GM21576 (cell line): ENCODE results near the gene SPANXN3.
"Not testable (repeated sequence)": the region's sequence is repeated elsewhere in the genome, so short reads cannot be mapped to it uniquely, and the experiment has no call there.

Experiments used
- ATAC-seq: cut with Tn5 transposase; IDR thresholded peaks from one replicate; pipeline ENCODE4 v1.9.1; 2021; ENCODE audit warnings: mild to moderate bottlenecking, moderate library complexity; ENCODE audit not compliant: unreplicated experiment

SPANXN3 gene, protein sequence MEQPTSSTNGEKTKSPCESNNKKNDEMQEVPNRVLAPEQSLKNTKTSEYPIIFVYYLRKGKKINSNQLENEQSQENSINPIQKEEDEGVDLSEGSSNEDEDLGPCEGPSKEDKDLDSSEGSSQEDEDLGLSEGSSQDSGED

DNA sequence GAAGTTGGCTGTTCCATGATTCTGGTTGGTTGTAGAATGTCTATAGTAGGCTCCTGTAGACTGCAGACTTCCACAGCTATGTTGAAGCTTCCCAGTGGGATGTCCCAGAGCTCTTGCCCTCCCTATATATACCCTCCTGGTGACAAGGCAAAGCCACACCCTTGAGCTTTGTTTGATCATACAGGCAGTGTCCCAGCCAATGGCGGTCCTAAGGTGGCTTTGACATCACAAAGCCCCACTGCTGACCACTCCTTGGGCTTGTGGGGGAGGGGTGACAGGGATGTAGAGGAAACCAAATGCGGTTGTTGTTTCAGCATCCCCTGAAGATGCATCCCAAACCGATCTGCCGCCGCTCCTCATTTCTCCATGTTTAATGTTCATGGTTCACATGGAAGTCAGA, at the start of gene SPANXN3:
SPANXN3 (minus strand) TSS at position 101 of the 400 bp plus-strand sequence; CDS start at position 17, 84 bp downstream.
- ATAC-seq: not testable (repeated sequence)

DNA sequence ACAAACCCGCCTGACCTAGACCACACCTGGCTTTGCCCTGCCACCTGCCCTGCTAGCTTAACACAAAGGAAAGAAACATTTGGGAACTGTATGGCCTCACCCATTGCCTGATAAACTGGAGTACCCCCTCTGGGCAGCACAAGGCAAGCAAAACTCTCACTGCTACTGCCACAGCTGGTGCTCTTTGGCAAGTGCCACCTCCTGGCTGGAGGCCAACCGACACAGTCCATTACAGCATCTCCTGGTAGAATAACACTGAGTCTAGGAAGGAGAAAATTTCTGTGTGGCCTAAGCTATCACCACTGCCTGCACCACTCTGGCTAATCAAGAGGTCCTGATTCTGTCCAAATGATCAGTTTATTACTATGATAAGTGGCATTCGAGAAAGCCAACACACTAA, 18.9 kb upstream of the SPANXN3 start:
- no peak for ATAC-seq

DNA sequence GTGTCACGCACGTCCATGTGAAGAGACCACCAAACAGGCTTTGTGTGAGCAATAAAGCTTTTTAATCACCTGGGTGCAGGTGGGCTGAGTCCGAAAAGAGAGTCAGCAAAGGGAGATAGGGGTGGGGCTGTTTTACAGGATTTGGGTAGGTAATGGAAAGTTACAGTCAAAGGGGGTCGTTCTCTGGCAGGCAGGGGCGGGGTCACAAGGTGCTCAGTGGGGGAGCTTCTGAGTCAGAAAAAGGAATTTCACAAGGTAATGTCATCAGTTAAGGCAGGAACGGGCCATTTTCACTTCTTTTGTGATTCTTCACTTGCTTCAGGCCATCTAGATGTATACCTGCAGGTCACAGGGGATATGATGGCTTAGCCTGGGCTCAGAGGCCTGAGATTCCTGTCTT, 15.1 kb downstream of the SPANXN3 start:
- ATAC-seq: not testable (repeated sequence)

DNA sequence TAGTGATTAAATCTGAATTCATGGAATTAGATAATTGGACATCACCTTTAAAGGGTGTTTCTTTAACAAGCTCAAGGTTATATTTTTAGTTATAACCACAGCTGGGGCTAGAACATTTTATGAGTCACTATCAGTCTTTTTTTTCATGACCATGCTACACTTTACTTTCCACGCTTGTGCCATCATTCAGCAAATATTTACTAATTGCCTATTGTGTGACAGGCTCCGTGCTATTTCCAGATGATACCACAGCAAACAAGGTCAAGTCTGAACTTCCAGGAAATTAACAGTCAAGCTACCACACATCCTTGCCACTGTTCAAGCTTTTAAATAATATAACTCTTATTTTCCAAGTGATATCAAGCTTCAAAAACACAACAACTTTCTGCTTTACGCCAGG, 16.5 kb downstream of the SPANXN3 start:
- no peak for ATAC-seq

DNA sequence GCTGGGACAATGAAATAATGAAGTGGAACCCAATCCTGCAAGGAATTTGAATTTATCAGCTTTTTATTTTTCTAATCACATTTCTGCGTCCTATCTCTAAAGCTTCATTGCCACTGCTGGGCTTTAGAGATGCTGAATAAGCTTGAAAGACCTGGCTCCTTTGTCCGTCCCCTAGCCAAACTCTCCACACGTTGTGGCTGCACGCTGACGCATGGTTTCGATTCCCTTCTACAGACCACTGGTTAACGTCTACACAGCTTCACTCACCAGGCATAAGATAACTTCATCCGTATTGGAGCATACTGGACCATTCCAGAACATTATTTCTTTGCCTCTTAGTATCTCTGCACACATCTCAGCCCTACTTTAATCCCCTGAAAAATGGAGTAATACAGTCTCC, 31.2 kb downstream of the SPANXN3 start:
- no peak for ATAC-seq

DNA sequence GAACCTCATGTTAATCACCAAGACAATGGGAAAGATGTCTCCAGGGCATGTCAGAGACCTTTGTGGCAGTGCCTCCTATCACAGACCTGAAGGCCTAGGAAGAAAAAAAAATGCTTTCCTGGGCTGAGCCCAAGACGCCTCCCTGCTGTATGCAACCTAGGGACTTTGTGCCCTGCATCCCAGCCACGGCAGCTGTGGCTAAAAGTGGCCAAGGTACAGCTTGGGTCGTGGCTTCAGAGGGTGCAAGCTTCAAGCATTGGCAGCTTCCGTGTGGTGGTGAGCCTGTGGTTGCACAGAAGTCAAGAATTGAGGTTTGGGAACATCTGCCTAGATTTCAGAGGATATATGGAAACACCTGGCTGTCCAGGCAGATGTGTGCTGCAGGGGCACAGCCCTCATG, 40.5 kb downstream of the SPANXN3 start:
- ATAC-seq: no peak

DNA sequence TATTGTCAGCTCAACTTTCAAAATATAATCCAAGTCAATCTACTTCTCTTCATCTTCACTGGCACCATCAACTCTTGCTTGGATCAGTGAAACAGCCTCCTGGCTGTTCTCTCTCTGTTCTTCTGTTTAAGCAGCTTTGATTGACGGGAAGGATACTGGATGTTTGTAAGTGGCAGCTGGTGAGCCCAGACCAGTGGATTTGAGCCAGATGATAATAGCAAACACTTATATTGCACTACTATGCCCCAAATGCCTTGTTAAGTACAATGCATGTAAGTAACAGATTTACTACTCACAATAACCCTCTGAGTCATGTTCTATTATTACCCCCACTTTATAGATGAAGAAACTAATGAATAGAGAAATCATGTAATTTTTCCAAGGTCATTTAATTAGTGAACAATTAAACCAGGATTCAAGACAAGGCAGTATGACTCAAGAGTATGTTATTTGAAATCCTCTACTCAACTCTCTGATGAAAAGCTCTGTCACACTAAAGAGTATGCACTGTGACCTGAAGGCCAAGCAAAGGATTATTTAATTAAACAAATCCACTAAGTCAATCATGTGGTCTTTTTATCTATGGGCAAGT, 44.8 kb downstream of the SPANXN3 start:
- ATAC-seq: no peak

DNA sequence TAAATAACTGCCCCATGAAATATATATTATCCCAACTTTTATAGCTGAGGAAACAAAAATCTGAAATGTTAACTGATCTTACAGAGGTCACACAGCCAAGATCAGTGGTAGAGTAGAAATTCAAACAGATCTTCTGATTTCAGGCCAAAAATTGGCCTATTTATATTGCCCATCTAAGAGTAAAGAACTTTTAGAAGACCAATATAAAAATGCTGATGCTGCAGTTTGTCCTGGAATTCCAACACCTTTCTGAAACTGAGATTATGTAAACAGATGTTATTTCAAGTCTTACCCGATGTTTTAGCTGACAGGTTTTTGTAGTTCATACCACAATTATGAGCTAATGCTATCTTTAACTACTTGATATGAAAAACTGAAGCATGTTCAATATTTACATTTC, 51.1 kb downstream of the SPANXN3 start:
- ATAC-seq: no peak

DNA sequence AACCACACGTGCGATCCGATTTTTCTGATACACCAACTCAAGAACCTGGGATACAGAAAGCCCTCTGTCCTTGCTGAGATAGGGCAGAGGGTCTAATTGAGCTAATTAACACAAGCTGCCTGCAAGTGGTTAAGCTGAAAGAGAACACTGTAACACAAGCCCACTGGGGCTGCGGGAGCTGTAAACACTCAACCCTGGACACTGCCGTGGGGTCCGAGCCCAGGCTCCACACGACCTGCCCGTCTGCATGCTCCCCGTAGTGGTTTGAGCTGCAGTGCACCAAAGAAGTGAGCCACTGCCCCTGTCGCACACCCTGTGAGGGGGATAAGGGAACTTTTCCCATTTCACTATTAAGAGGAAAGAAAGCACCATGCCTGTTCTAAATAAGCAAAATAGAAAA, 54.6 kb downstream of the SPANXN3 start:
- no peak for ATAC-seq

DNA sequence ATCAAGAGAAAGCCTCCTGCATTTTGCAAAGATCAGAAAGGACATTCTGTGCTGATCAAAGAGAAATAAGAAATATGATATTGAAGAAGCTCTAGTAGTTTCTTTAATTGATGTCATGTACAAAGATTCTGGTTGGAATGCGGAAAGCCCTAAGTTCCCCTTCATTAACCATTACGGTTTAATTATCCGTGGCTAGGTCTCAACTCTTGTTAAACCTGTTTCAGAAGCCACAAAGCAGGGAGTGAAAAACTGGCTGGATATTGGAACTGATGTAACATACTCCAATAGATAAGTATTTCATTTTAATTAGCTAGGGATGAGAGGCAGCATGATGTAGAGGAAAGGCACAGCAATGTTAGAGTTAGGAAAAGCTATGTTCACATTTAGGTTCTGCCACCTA, 55.7 kb downstream of the SPANXN3 start:
- no peak for ATAC-seq
